NCI-H2107 (cell line): ENCODE data around the gene IMP3.

Source experiments
- DNase-seq: peaks from one replicate; lab custom pipeline; 2025; lab: John Stamatoyannopoulos, UW

The IMP3 gene

DNA sequence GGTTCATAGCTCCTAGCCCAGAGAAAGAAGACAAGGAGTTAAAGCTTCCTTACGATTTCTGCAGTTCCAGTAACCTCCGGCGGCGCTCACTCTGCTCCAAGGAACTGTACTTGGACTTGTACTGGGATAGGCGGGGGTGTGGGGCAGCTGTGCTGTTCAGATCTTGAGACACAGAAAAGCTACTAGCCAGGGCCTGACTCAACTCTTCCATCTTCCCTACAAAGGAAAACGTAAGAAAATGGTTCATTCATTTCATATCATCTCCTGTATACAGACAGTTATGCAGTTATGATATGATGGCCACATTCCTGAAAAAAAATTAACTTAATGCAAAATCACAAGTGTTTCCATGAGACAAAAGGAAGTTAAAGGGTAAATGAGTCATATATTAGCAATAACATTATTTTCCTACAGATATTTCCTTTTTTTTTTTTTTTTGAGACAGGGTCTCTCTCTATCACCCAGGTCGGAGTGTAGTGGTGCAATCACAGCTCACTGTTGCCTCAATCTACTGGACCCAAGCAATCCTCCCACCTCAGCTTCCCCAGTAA, 19.1 kb downstream of the IMP3 start:
- DNase-seq, result no peak

DNA sequence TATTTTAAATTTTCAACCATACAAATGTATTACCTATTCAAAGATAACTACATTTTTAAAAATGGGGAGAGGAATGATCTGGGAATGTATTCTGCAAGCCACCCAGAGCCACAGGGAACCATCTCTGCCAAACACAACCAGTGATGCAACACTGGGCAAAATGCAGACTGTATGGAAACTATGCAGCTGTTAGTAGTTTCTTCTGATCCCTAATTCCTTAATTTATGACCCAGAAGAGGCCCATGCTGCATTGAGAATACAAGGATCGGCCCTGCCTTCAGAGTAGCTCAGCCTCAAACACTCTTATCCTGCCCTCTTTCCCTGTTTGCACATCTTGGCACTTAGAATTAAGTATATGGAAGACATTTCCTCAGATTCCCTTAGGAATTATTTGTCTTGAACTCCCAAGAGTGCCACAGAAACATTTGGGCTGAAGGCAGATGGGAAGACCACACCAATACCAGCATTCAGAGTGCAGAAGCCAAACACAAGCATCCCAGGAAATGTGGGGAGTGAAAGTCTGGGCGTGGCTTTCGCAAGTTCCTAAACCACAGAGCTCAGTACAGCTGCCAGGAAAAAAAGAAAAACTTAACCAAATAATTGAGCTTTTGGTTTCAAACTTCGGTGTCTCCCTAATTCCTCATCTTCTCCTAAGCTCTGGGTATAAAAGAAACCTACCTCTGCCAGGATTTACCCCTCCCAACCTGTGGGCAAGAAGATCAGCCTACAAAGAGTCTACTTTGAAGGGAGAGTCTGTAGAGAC, 19.8 kb downstream of the IMP3 start:
- no peak for DNase-seq

DNA sequence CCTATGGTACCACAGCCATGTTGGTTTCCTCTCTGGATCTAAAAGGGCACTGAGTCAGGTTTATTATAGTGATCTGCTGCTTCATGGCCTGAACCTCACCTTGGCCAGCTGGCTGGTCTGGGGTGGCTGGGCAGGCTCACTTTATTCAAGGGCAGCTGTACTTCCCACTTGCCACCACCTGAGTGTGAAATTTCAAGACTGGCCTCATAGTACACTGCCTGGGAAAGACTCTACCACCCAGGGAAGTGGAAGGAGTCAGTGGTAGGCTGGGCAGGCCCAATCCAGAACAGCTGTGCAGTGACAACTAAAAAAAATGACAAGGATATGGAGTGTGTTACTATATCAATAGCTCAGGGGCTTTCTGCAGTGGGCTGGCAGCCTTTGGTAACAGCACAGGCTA, 23.3 kb downstream of the IMP3 start:
- no peak for DNase-seq

DNA sequence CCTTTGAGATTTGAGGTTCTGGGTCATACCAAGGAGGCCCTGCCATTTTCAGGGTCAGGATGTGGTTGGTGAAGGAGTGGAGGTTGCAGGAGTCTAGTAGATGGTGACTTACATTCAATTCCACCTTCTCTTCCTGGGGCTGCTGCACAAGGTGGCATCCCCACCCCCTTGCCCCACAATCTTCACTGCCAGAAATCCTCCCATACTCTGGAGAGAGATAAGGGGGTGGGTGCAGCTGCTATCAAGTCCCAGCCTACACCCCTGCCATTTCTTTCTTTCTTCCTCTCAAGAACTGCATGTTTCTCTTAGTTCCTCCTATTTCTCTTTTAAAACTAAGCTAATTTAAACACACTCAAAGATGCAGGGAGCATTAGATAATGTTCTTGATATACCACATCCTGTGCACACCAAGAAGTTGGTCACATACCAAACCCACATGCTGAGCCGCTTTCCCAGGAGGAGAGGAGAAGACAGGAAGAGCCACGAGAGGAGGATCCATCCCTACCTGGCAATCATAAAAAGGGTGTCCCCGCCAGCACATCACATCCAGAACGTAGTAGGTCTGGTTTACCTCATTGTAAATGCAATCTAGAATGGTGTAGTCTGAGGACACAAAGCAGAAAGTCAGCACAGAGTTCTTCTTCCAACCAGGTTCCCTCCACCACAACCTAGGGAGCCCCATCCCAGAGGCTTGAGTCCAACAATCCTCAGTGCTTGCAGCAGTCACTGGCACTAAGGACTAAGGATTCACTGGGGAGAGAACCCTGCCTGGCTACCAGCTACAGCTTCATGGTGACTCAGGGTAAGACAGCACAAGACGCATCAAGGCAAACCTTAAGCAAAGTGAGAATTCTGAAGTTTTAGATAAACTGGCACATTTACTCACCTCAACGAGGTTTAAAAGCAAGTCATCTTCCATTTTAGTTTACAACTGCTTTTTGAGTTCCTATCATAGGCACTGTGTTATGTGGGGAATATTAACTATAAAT, 33.0 kb downstream of the IMP3 start:
- no peak for DNase-seq

- no peak for DNase-seq
Measured at GRCh38 chr15:75606026-75606425, 34.0 kb downstream of the IMP3 start.

GRCh38 chr15:75599401-75599800, 40.6 kb downstream of the IMP3 start:
- DNase-seq, result no peak

DNA sequence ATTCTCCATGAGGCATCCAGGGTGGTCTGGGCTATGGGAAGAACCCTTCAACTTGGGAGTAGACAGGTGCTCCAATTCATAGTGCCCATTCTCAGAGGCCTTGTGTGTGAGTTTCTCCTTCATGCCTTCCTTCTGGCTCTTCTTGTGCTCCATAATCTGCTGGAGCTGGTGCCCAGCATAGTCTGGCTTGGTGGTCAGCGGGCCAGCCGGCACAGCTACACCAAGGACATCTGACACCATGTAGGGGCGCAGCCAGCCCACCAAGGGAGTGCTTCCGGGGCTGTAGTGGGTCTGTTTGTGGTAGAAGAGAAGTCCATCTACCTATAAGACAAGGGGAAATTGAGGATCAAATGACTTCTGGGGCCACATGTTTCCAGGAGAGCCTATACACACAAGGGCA, 41.7 kb downstream of the IMP3 start:
- DNase-seq, result no peak

GRCh38 chr15:75597667-75598341, 42.2 kb downstream of the IMP3 start:
- no peak for DNase-seq

DNA sequence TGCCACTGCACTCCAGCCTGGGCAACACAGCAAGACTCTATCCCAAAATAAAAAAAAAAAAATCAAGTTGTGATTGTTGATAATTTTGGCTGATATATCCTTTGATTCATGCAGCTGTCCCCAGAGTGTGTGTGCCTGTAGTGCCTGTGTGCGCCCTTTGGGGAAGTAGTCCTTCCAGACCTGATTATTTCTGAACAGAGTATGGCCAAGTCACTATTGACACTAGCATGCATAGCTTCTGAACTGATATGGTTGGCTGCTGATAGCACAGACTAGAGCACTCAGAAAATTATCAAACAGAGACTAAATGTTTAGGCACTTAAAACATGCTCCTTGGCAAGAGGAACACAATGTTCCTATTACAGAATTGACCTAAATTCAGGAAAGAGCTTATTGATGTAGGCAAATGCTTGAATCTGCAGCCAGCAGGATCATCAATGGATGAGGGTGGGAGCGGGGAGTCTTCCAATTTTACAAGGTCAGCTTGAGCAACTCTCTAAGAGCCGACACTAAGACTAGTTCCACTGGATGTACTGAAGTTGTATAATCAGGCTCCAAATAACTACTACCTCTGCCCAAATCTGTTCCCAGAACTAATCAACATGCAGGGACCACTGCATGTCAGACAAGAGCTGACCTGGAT, 43.2 kb downstream of the IMP3 start:
- no peak for DNase-seq

GRCh38 chr15:75594276-75594675, 45.7 kb downstream of the IMP3 start:
- DNase-seq, result no peak

DNA sequence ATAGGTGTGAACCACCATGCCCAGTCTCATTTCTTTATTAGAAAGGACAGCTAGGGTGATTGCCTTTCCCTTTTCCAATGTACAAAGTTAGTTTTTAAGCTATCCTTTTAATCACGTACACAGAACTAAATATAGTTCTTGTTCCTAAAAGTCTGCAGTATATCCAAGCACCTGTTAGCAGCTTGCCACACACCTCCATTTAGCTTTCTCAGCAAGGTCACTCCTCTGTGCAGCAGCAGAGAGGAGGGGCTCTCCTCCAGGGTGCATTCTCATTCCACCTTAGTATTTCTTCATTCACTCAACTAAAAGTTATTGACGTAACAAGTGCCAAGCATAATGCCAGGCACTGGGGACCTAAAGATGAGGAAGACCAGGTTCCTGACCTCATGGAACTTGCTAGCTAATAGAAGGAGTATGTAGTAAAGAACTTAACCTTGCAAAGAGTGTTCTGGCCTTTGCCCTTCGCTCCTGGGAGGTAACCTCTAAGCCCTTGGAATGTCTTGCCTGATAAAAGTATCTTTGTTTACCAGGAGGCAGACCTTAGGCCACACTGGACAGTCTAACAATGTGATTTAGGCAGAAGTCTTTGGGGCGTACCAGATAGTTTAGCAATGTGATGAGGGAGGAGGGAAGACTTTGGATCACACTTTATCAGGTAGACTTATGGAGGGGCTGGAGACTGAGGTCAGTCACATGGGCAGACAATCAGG, 48.2 kb downstream of the IMP3 start:
- DNase-seq, result no peak

GRCh38 chr15:75590239-75590638, 49.8 kb downstream of the IMP3 start:
- DNase-seq, result no peak
